Measurements from ENCODE around the gene SFTPA1.
"Not testable (repeated sequence)": the region's sequence is repeated elsewhere in the genome, so short reads cannot be mapped to it uniquely, and the experiment has no call there.

- TF ChIP-seq CTCF (IDR thresholded peaks at IDR 0.05; ENCODE audit: insufficient read depth, low read length, poor library complexity, severe bottlenecking); EZH2phosphoT487 (conservative IDR thresholded peaks at IDR 0.05; ENCODE audit: low read length): not testable (repeated sequence)
Observed at GRCh38 chr10:79623663-79624062, 12.9 kb downstream of the SFTPA1 start.
